ENCODE measurements around the gene PDE4B.

The PDE4B gene

GRCh38 chr1:66296951-66297350, 504.3 kb downstream of the PDE4B start:
- no peak for ATAC-seq (replicated peaks)
- no peaks in the 10 kb centered on the region for H3K9me3 Mint-ChIP-seq
- no peak overlapping the region for H3K27ac Mint-ChIP-seq

GRCh38 chr1:66298464-66298863, 505.8 kb downstream of the PDE4B start:
- Mint-ChIP-seq H3K4me1 (peaks cover 17 to 35% of the 10 kb centered on the region in 2 donors), H3K27ac (no peak overlapping the region)
- ATAC-seq (replicated peaks): no peak

More at GRCh38 chr1:66296951-66297350, 504.3 kb downstream of the PDE4B start:
- no peaks in the 10 kb centered on the region for H3K27me3 Mint-ChIP-seq
- no peak for DNase-seq
- no peaks in the 10 kb centered on the region for H3K36me3 Mint-ChIP-seq
- H3K4me1 Mint-ChIP-seq: peaks cover 15 to 28% of the 10 kb centered on the region in 2 donors
- no peak overlapping the region for H3K4me3 Mint-ChIP-seq

DNA sequence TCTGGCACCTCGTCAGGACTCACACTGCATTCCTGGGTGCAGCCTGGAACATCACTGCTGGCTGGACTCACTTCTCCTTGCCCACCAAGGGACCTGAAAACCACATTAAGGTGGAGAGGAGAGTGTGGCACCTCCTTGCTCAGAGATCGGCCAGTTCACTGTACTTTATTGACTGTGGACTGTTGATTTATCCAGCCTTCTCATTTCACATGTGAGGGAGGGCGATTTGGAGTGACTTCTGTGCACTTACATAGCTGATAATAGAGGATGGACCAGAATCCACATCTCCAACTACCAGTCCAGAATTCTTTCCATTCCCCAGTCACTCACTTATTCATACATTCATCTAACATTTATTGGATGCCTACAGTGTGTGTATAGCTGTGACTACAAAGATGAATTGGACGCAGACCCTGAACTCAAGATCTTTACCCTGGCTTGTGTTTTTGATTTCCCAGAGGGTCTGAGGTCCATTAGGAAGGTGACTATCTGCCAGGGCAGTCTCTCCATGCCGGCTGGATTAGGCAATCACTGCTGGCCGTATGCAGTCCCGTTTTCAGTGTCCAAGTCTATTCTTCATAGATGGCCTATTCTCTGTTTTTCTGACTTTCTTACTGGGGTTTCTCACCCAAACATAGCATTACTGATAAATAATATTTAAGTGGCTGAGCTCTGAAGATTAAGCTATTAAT, 507.7 kb downstream of the PDE4B start:
- H3K4me1 Mint-ChIP-seq: peaks cover 13 to 25% of the 10 kb centered on the region in 2 donors

More at GRCh38 chr1:66298464-66298863, 505.8 kb downstream of the PDE4B start:
- Mint-ChIP-seq H3K9me3 (no peaks in the 10 kb centered on the region), H3K36me3 (no peaks in the 10 kb centered on the region), H3K27me3 (no peaks in the 10 kb centered on the region), H3K4me3 (no peak overlapping the region)
- DNase-seq: no peak

DNA sequence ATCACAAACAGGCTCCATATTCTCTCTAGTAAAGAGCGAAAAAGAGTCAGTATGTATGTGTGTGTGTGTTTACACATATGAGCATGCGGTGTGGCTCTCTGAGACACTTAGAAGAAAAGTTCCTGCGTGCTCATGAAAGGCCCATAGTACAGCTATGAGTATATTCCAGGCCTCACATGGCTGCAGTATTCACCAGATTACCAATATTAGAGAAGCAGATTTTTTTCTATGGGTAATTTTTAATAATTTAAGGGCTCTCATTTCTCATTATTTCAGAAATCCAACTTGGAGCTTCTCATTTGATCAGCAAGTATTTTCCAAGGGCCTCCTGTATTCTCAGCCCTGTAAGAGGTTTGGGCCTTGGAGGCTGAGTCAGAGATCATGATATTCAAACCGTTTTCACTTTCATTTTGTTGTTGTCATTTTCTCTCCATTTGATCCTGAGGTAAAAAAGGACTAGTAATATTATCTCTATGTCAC, 508.3 kb downstream of the PDE4B start:
- ATAC-seq (replicated peaks): peak; percentile 62 to 84
- no peak for DNase-seq
- peak overlapping the region; percentile 83 for H3K27ac Mint-ChIP-seq
- H3K36me3 Mint-ChIP-seq: no peaks in the 10 kb centered on the region
- H3K9me3 Mint-ChIP-seq: no peaks in the 10 kb centered on the region
- H3K27me3 Mint-ChIP-seq: no peaks in the 10 kb centered on the region
- peak overlapping the region; percentile 64 to 83 for H3K4me3 Mint-ChIP-seq
- H3K4me1 Mint-ChIP-seq: peaks cover 9 to 19% of the 10 kb centered on the region in 2 donors

More for the DNA sequence above, 507.7 kb downstream of the PDE4B start:
- Mint-ChIP-seq H3K27ac (no peak overlapping the region), H3K27me3 (no peaks in the 10 kb centered on the region), H3K4me3 (no peak overlapping the region), H3K36me3 (no peaks in the 10 kb centered on the region), H3K9me3 (no peaks in the 10 kb centered on the region)
- DNase-seq (no peak), ATAC-seq (replicated peaks) (no peak)

GRCh38 chr1:66302184-66302742, 509.6 kb downstream of the PDE4B start:
- ATAC-seq (replicated peaks): no peak

DNA sequence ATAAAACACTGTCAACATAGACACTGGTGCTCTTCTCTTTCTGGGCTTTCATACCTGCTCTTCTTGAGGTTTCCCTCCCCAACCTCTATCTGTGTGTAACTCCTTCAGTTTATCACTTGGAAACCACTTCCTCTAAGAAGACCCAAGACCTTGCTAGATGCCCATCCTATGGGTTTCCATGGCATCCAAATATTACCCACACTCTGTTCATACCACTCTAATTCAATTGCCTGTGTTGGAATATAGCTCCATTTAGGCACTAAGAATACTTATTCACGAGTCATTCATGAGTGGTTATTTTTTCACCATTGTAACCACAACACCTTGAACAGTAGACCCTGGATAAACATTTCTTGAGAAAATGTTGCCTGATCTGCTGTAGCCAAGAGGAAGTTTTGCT, 510.1 kb downstream of the PDE4B start:
- DNase-seq: no peak
- Mint-ChIP-seq H3K4me1 (peaks cover 7 to 11% of the 10 kb centered on the region in 2 donors), H3K27ac (no peak overlapping the region), H3K9me3 (no peaks in the 10 kb centered on the region), H3K27me3 (no peaks in the 10 kb centered on the region), H3K36me3 (no peaks in the 10 kb centered on the region), H3K4me3 (no peak overlapping the region)
- peak; percentile 19 to 50 for ATAC-seq (replicated peaks)

More at GRCh38 chr1:66302184-66302742, 509.6 kb downstream of the PDE4B start:
- Mint-ChIP-seq H3K27me3 (no peaks in the 10 kb centered on the region), H3K36me3 (no peaks in the 10 kb centered on the region), H3K9me3 (no peaks in the 10 kb centered on the region), H3K4me1 (peaks cover 7 to 11% of the 10 kb centered on the region in 2 donors), H3K27ac (no peak overlapping the region), H3K4me3 (no peak overlapping the region)
- no peak for DNase-seq

DNA sequence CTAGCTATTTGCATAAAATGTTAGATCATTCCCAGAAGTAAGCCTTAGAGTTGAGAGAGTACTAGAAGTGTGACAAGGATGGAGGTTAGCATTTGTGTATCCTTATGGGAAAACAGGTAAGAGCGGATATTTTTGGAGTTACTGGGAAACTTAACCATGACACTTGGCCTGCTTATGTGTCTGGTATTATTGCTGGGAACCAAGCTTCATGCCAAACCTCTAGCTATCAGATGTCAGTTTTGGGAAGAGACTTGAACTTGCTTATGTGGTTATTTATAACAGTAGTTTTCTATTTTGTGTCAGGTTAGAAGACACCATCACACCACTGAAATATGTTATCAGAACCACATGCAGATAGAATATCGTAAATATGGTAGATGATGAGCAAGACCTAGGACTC, 511.0 kb downstream of the PDE4B start:
- Mint-ChIP-seq H3K27me3 (no peaks in the 10 kb centered on the region), H3K27ac (no peak overlapping the region), H3K9me3 (no peaks in the 10 kb centered on the region), H3K36me3 (no peaks in the 10 kb centered on the region), H3K4me1 (peaks cover 7 to 11% of the 10 kb centered on the region in 2 donors), H3K4me3 (no peak overlapping the region)
- DNase-seq (no peak), ATAC-seq (replicated peaks) (no peak)

- Mint-ChIP-seq H3K27ac (no peak overlapping the region), H3K4me3 (no peak overlapping the region), H3K36me3 (no peaks in the 10 kb centered on the region), H3K9me3 (no peaks in the 10 kb centered on the region), H3K4me1 (peaks cover 7 to 11% of the 10 kb centered on the region in 2 donors), H3K27me3 (no peaks in the 10 kb centered on the region)
- ATAC-seq (replicated peaks) (no peak), DNase-seq (no peak)
Measured at GRCh38 chr1:66304128-66304527, 511.4 kb downstream of the PDE4B start.

- Mint-ChIP-seq H3K4me1 (peaks cover 7 to 11% of the 10 kb centered on the region in 2 donors), H3K27me3 (no peaks in the 10 kb centered on the region), H3K36me3 (no peaks in the 10 kb centered on the region), H3K27ac (no peak overlapping the region), H3K9me3 (no peaks in the 10 kb centered on the region), H3K4me3 (no peak overlapping the region)
- ATAC-seq (replicated peaks) (no peak), DNase-seq (no peak)
Measured at GRCh38 chr1:66305927-66306326, 513.2 kb downstream of the PDE4B start.

- no peaks in the 10 kb centered on the region for H3K36me3 Mint-ChIP-seq
- ATAC-seq (replicated peaks): no peak
Measured at GRCh38 chr1:66309006-66309741, 516.5 kb downstream of the PDE4B start.

DNA sequence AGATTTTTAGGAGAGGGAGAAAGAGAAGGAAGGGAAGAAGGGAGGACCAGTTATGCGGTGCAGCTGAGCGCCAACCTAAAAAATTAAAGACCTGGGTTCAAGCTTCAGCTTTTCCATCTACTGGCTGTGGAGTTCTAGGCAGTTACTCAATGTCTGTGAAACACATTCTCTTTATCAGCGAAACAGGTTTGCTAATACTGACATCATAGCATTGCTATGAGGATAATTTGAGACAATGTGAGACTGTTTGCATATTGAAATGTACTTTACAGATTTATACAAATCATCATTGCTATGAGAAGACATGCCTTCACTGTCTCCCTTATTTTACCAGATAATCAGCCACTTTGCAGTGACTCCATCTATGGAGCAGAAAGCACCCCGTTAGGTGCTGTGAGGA, 518.4 kb downstream of the PDE4B start:
- no peak overlapping the region for H3K27ac Mint-ChIP-seq
- H3K9me3 Mint-ChIP-seq: peaks cover 0 to 1% of the 10 kb centered on the region in 2 donors
- peaks cover 0 to 2% of the 10 kb centered on the region in 2 donors for H3K4me1 Mint-ChIP-seq

More at GRCh38 chr1:66309006-66309741, 516.5 kb downstream of the PDE4B start:
- Mint-ChIP-seq H3K27ac (no peak overlapping the region), H3K9me3 (no peaks in the 10 kb centered on the region), H3K4me3 (no peak overlapping the region), H3K4me1 (no peaks in the 10 kb centered on the region), H3K27me3 (no peaks in the 10 kb centered on the region)
- no peak for DNase-seq

GRCh38 chr1:66311628-66312027, 518.9 kb downstream of the PDE4B start:
- ATAC-seq (replicated peaks): no peak
- H3K4me1 Mint-ChIP-seq: peaks cover 4 to 6% of the 10 kb centered on the region in 2 donors
- H3K4me3 Mint-ChIP-seq: no peak overlapping the region
- no peak overlapping the region for H3K27ac Mint-ChIP-seq
- H3K9me3 Mint-ChIP-seq: peaks cover 0 to 1% of the 10 kb centered on the region in 2 donors
- DNase-seq: no peak
- H3K36me3 Mint-ChIP-seq: no peaks in the 10 kb centered on the region
- no peaks in the 10 kb centered on the region for H3K27me3 Mint-ChIP-seq

More for the DNA sequence above, 518.4 kb downstream of the PDE4B start:
- no peaks in the 10 kb centered on the region for H3K36me3 Mint-ChIP-seq
- no peak overlapping the region for H3K4me3 Mint-ChIP-seq
- ATAC-seq (replicated peaks): no peak
- no peak for DNase-seq
- no peaks in the 10 kb centered on the region for H3K27me3 Mint-ChIP-seq

- no peak for DNase-seq
- Mint-ChIP-seq H3K27ac (no peak overlapping the region), H3K36me3 (no peaks in the 10 kb centered on the region), H3K4me1 (peaks cover 9 to 11% of the 10 kb centered on the region in 2 donors), H3K27me3 (no peaks in the 10 kb centered on the region), H3K9me3 (peaks cover 0 to 1% of the 10 kb centered on the region in 2 donors), H3K4me3 (no peak overlapping the region)
- ATAC-seq (replicated peaks): no peak
Measured at GRCh38 chr1:66312271-66312990, 519.7 kb downstream of the PDE4B start.

GRCh38 chr1:66313429-66313828, 520.7 kb downstream of the PDE4B start:
- Mint-ChIP-seq H3K4me1 (peaks cover 9 to 11% of the 10 kb centered on the region in 2 donors), H3K9me3 (peaks cover 0 to 1% of the 10 kb centered on the region in 2 donors), H3K27ac (no peak overlapping the region), H3K4me3 (no peak overlapping the region), H3K36me3 (no peaks in the 10 kb centered on the region), H3K27me3 (no peaks in the 10 kb centered on the region)
- DNase-seq (no peak), ATAC-seq (replicated peaks) (no peak)
